Measurements from ENCODE around the gene DEPP1.

Gene DEPP1

GRCh38 chr10:44930904-44931620, 47.5 kb downstream of the DEPP1 start:
- DNase-seq = no peak

DNA sequence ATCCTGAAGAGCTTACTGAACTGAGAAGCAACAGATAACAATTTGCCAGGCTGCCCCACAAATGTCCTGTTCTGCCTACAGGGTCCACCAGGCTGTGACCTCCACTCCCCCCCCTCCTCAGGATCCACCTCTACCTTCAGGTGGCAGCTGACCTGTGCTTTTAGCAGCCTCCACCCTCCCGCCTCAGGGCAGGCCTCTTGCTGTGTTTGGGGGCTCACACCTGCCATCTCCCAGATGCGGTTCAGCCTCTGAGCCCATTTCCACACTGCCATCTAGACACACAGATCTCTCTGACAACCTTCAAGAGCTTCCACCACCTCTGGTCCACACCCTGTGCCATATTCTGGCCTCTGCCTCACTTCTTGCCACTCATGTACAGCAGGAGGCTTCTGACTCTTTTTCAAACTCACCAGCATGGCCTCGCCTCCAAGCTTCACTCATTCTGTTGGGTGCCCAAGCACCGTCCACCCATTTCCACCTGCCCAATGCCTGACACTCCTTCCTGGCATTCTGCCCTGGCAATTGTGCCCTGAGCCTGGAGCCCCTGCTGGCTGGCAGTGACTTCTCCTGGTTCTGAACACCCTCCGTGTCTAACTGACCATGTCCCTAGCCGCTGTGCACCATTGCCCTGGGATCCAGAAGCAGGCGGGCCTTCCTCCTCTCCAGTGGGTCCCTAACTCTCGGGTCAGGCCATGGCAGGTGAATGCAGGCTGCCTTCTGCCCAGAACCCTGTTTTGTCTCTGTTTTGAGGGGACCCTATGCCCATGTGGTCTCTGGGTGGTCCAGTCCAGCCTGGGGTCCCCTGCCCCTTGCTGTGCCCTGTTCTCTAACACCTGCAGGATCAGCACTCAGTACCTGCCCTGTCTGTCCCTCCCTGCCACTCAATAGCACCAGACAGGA, 49.0 kb downstream of the DEPP1 start:
- DNase-seq = no peak

DNA sequence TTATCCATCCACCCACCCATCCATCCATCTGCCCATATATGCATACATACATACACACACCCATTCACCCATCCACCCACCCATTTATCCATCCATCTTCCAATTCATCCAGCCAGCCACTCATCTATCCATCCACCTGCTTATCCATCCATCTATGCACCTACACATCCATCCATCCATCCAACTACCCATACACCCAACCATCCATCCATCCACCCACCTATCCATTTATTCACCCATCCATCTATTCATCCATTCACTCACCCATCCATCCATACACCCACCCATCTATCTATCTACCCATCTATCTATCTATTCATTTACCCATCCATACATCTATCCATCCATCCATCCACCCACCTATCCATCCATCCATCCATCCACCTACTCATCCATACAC, 50.1 kb downstream of the DEPP1 start:
- no peak for DNase-seq

GRCh38 chr10:44927352-44927751, 51.3 kb downstream of the DEPP1 start:
- no peak for DNase-seq

- no peak for DNase-seq
Measured at GRCh38 chr10:44926751-44927351, 51.8 kb downstream of the DEPP1 start.
